K562 (cell line): ENCODE measurements around the gene GRWD1. TPM values are rescaled to one million over a fixed set of nuclear protein-coding genes. Genes with fewer than 3 reads are reported as not detected.

Source experiments
- AFF4 ChIP-seq: sonication (generic); formaldehyde crosslinking; IDR thresholded peaks from 2 replicates; pipeline ENCODE4 v1.8.0; 2023; ENCODE audit warnings: mild to moderate bottlenecking, missing genetic modification reagents
- CGGBP1 ChIP-seq: fragments of 250-450 bp; sonication (Bioruptor Pico); IDR thresholded peaks from 2 replicates; pipeline ENCODE4 v1.9.0; 2021; ENCODE audit warnings: mild to moderate bottlenecking
- EP300 ChIP-seq: IDR thresholded peaks from 2 replicates; pipeline ENCODE4 v1.6.1; 2012; ENCODE audit warnings: low read length, improper control_type of control experiment
- ETV1 ChIP-seq: fragments of 450-650 bp; conservative IDR thresholded peaks from 2 replicates; pipeline ENCODE4 v1.6.1; 2016; ENCODE audit warnings: missing genetic modification characterization, control low read depth, low read depth, missing compliant biosample characterization
- ETV6 ChIP-seq, 3 experiments: fragments of 150-350 bp in 1 of 3; sonication (generic) in 1 of 3; formaldehyde crosslinking in 1 of 3; IDR thresholded peaks; 2 replicates each; pipeline versions ENCODE4 v1.6.1 to v1.8.0; 2014 to 2022; ENCODE audit warnings: borderline replicate concordance in 2 of 3, low read depth in 2 of 3, antibody characterized with exemption in 1 of 3, low read length in 1 of 3, mild to moderate bottlenecking in 1 of 3, missing genetic modification reagents in 1 of 3
- FOS ChIP-seq: IDR thresholded peaks from 3 replicates; pipeline ENCODE4 v1.6.1; 2011; ENCODE audit not compliant: insufficient read length; ENCODE audit errors: extremely low read depth
- HLTF ChIP-seq: fragments of 450-650 bp; IDR thresholded peaks from 2 replicates; pipeline ENCODE4 v1.6.1; 2016
- HNRNPH1 ChIP-seq: fragments of 200-400 bp; formaldehyde crosslinking; optimal IDR thresholded peaks from 2 replicates; pipeline ENCODE3; 2017; ENCODE audit warnings: low read depth, mild to moderate bottlenecking, low read length, moderate library complexity
- HNRNPLL ChIP-seq: fragments of 200-400 bp; formaldehyde crosslinking; IDR thresholded peaks from 2 replicates; pipeline ENCODE4 v1.6.1; 2017; ENCODE audit warnings: low read length, low read depth, mild to moderate bottlenecking; ENCODE audit not compliant: poor library complexity, severe bottlenecking
- MAFG ChIP-seq: fragments of 450-650 bp; conservative IDR thresholded peaks from 2 replicates; pipeline ENCODE4 v1.6.1; 2016; ENCODE audit warnings: missing genetic modification characterization, missing compliant biosample characterization
- MNT ChIP-seq, 2 experiments: fragments of 450-650 bp; conservative IDR thresholded peaks; 2 replicates each; pipeline ENCODE4 v1.6.1; 2017; ENCODE audit warnings: mild to moderate bottlenecking in 2 of 2, moderate library complexity in 2 of 2
- POLR3G ChIP-seq: IDR thresholded peaks from 2 replicates; pipeline ENCODE4 v1.6.1; 2011; ENCODE audit not compliant: insufficient read length, insufficient replicate concordance; ENCODE audit errors: extremely low read depth
- PRMT5 ChIP-seq: sonication (generic); formaldehyde crosslinking; IDR thresholded peaks from 2 replicates; pipeline ENCODE4 v1.5.0; 2020; ENCODE audit warnings: missing genetic modification reagents
- RNF219 ChIP-seq: fragments of 250-450 bp; sonication (Bioruptor Pico); IDR thresholded peaks from 2 replicates; pipeline ENCODE4 v1.5.0; 2022; ENCODE audit warnings: mild to moderate bottlenecking
- SMAD4 ChIP-seq: fragments of 250-450 bp; sonication (Bioruptor Pico); conservative IDR thresholded peaks from 2 replicates; pipeline ENCODE4 v1.8.0; 2021; ENCODE audit warnings: inconsistent platforms, mild to moderate bottlenecking, moderate library complexity
- TEAD2 ChIP-seq: fragments of 450-650 bp; IDR thresholded peaks from 2 replicates; pipeline ENCODE4 v1.6.1; 2016; ENCODE audit warnings: missing genetic modification characterization, control low read depth, missing compliant biosample characterization
- ZBTB1 ChIP-seq: sonication (generic); formaldehyde crosslinking; IDR thresholded peaks from 2 replicates; pipeline ENCODE4 v1.8.1; 2023; ENCODE audit warnings: missing genetic modification reagents, low read depth, mild to moderate bottlenecking, borderline replicate concordance
- polyA plus RNA-seq, 8 experiments: library from polyadenylated mRNA; depleted of rRNA in 4 of 8; stranded (reverse) in 5 of 8; unstranded in 3 of 8; fragments of >200 nt; fragmentation: Nextera tagmentation in 2 of 8; fragmentation: Illumina TruSeq in 1 of 8; extraction: Ambion mirVana in 2 of 8; extraction: Trizol in 1 of 8; gene quantifications; 2 replicates each; pipeline versions ENCODE4 v1.2.1 to v1.2.3, GENCODE V29; 2011 to 2014; ENCODE audit warnings: inconsistent platforms in 1 of 8, missing spikeins in 1 of 8
- total RNA-seq, 7 experiments: library from RNA; depleted of rRNA in 6 of 7; stranded (reverse); fragments of >200 nt in 6 of 7; fragmentation: Illumina TruSeq in 2 of 7; extraction: Trizol in 2 of 7; gene quantifications; 2 replicates each; pipeline versions ENCODE4 v1.2.1 to v1.2.3, GENCODE V29; 2011 to 2021; ENCODE audit warnings: low replicate concordance in 1 of 7

Gene GRWD1
- total and polyA plus RNA-seq, 9 of the 15 experiments (the other 6 are each of a cell fraction or from before 2014, with no cell fraction given), result 1.5 to 87.2 (median 24.5) TPM

- peak; percentile 37; the same call in 1 of the 2 replicates for TF ChIP-seq SMAD4 (CRISPR knock-in tag)
- no peak for TF ChIP-seq ETV6 (IDR thresholded peaks at IDR 0.05; ENCODE audit: borderline replicate concordance in 1 of 2, low read depth in 2 of 2, low read length in 1 of 2)
- TF ChIP-seq ETV6 (CRISPR knock-in tag; IDR thresholded peaks at IDR 0.05; ENCODE audit: borderline replicate concordance), result no peak
- no peak for TF ChIP-seq HNRNPH1
- peak; percentile 30 for TF ChIP-seq ETV1 (tag)
- TF ChIP-seq HLTF, result peak; percentile 98
- TF ChIP-seq PRMT5 (CRISPR knock-in tag), result no peak
- TF ChIP-seq POLR3G, result no peak
- TF ChIP-seq MAFG (tag), result no peak
- TF ChIP-seq AFF4 (CRISPR knock-in tag), result no peak
- TF ChIP-seq EP300, result no peak; the same call in 1 of the 2 replicates
- no peak for TF ChIP-seq FOS
- no peak for TF ChIP-seq TEAD2 (tag)
- TF ChIP-seq RNF219 (CRISPR knock-in tag), result no peak
- peak in 1 of 2 experiments; percentile 74; a peak in 3 of 4 replicates for TF ChIP-seq MNT (conservative IDR thresholded peaks at IDR 0.05)
- TF ChIP-seq ZBTB1 (CRISPR knock-in tag), result no peak; the same call in 1 of the 2 replicates
- TF ChIP-seq CGGBP1 (CRISPR knock-in tag), result no peak
- peak; percentile 86 for TF ChIP-seq HNRNPLL
These were observed 55.9 kb downstream of the GRWD1 start (continued) for GRCh38 chr19:48501494-48502349.
